ENCODE data around the gene POGK.
"Not testable (repeated sequence)": the region's sequence is repeated elsewhere in the genome, so short reads cannot be mapped to it uniquely, and the experiment has no call there.

The POGK gene, protein sequence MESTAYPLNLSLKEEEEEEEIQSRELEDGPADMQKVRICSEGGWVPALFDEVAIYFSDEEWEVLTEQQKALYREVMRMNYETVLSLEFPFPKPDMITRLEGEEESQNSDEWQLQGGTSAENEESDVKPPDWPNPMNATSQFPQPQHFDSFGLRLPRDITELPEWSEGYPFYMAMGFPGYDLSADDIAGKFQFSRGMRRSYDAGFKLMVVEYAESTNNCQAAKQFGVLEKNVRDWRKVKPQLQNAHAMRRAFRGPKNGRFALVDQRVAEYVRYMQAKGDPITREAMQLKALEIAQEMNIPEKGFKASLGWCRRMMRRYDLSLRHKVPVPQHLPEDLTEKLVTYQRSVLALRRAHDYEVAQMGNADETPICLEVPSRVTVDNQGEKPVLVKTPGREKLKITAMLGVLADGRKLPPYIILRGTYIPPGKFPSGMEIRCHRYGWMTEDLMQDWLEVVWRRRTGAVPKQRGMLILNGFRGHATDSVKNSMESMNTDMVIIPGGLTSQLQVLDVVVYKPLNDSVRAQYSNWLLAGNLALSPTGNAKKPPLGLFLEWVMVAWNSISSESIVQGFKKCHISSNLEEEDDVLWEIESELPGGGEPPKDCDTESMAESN

DNA sequence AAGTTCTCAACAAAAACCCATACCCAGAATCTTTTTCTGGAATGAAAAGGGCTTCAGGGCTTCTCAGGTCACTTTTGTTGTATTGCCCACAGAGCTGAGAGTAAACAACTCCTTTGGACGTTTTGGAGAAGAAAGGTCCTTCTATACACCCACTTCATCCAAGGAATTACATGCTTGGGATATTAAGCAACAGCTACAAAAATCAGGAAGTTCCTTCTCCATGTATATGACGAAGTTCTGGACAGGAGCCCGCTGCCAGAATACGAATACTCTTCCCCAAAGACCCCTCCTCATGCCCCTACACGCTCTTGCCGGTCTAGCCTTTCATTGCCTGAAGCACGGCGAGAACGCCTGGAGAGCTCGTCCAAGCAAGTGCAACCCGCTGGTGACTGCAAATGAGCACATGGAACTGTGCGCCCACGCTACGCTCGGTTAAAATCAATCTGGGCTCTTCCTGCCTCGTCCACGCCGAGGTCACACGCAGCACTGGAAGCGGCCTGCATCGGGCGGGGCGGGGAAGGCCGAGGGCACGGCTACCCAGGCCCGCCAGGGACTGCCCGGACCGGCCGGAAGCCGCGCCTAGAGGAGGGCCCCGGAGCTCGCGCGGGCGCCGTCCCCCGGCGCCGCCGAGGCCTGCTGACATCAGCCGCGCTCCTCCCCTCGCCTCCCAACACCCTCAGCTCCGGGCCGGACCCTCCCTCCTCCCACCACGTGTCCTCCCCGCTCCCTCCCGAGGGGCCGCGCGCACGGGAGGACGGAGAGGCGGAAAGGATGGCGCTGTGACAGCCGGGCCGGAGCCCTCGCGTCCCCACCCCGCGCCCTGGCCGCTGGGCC, at the start of gene POGK:
Gene POGK, plus strand, starts transcription at position 710 of the 834 bp plus-strand sequence. CDS start 1,482 bp downstream, outside the sequence.
- in situ Hi-C loops (cut with HindIII; ENCODE audit: low sequenced_read_pairs), result no loop called here

- in situ Hi-C loops (cut with HindIII; ENCODE audit: low sequenced_read_pairs), result no loop called here
These were observed 42.5 kb upstream of the POGK start for GRCh38 chr1:166796620-166797236.

GRCh38 chr1:166808952-166809351, 30.3 kb upstream of the POGK start:
- in situ Hi-C loops (cut with HindIII; ENCODE audit: low sequenced_read_pairs), result no loop called here

DNA sequence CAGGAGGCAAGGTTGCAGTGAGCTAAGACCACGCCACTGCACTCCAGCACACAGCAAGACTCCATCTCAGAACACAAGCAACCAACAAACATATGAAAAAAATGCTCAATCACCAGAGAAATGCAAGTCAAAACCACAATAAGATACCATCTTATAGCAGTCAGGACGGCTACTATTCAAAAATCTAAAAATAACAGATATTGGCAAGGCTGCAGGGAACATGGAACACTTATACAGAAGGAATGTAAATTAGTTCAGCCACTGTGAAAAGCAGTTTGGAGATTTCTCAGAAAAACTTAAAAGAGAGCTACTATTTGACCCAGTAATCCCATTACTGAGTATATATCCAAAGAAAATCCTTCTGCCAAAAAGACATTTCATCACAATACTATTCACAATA, 27.6 kb upstream of the POGK start:
- in situ Hi-C loops (cut with HindIII; ENCODE audit: low sequenced_read_pairs), result no loop called here

DNA sequence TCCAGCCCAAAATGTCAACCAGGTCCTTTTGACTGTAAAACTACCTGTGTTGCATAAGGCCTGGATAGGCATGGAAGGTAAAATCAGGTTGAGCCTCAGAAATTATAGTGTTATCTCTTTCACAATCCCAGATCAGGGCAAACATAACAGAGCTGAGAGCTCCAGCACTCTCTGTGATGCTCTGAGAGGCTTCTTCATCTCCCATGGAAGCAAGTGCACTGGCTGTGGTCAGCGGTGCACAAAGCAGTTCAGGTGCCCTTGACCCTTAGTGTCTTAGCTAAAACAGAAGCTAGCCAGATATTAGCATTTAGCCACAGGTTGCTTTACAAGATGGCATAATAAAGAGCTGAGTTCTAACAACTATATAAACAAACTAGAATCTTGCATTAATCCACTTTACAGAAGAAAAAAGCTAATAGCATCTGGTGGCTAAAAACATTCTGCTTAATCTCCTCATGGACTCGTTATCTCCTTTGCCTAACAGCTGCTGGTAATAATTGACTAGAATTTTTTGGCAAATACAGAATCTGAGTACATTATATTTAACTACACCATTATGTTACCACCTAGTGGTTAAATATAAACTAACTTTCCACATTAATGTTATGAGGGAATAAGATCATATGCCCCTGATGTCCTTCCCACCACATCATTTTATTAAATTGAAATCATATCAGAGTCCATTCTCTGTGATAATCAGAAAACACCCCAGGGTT, 25.6 kb upstream of the POGK start:
- in situ Hi-C loops (cut with HindIII; ENCODE audit: low sequenced_read_pairs), result no loop called here

DNA sequence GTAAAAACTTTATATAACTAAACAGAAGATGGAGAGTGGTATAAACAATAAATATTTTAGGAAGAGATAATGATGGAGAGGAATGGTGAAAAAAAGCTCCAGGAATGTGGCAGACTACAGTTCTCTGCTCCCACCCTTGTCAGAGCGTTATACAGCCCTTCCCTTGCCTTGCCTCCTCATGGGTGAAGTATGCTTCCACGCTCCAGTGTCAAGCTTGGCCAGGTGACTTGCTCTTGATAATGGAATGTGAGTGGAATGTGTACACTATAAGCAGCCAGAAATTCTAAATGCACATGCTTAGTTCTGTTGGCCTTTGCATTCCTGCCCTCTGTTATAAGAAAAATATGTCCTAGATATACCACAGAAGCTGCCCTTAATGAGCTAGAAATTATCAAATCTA, 24.7 kb upstream of the POGK start:
- in situ Hi-C loops (cut with HindIII; ENCODE audit: low sequenced_read_pairs), result no loop called here

DNA sequence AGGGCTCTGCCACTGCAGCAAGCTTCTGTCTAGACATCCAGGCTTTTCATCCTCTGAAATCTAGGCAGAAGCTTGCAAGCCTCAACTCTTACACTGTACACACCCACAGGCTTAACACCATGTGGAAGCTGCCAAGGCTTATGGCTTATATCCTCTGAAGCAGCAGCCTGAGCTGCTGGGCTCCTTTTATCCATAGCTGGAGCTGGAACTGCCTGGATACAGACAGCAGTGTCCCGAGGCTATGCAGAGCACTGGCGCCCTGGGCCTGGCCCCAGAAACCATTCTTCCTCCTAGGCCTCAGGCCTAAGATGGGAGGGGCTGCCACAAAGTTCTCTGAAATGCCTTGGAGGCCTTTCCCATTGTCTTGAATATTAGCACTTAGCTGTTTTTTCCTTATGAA, 19.3 kb upstream of the POGK start:
- in situ Hi-C loops (cut with HindIII; ENCODE audit: low sequenced_read_pairs), result no loop called here

DNA sequence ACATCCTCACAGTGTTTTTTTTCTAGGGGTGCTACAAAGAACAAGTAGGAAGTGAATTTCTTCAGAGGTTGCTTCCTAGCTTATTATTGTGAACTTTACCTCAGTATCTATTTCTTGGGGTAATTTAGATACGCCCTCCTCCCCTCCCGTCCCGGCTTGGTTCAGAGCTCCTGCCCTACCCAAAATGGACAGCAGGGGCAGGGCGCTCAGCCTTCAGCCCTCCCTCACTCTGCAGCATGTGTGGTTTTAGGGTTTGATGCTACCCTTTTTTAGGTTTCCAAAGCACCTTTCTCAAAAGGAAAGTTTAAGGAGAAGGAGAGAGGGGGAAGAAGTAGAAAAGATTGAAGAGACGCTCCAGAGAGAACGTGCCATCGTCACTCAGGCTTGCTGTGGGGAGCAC, 16.9 kb upstream of the POGK start:
- in situ Hi-C loops (cut with HindIII; ENCODE audit: low sequenced_read_pairs), result no loop called here

DNA sequence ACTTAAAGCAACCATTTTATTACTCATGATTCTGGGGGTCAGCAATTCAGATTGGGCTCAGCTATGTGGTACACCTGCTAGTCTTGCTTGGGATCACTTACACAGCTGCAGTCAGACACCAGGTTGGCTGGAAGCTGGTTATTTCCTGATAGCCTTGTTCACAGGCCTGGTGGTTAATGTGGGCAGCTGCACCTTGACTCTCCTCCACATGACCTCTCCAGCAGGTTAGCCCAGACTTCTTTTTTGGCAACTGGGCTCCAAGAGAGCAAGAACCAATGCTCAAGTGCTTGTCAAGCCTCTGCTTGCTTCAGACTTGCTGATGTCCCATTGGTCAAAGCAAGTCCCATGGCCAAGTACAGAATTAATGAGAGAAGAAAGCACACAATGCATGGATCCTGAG, 11.8 kb upstream of the POGK start:
- in situ Hi-C loops (cut with HindIII; ENCODE audit: low sequenced_read_pairs), result no loop called here

GRCh38 chr1:166829762-166830161, 9.5 kb upstream of the POGK start:
- in situ Hi-C loops (cut with HindIII; ENCODE audit: low sequenced_read_pairs), result not testable (repeated sequence)

- in situ Hi-C loops (cut with HindIII; ENCODE audit: low sequenced_read_pairs), result no loop called here
These were observed 2.5 kb upstream of the POGK start for GRCh38 chr1:166836733-166837132.

GRCh38 chr1:166839600-166840308, 479 bp downstream of the POGK start:
- in situ Hi-C loops (cut with HindIII; ENCODE audit: low sequenced_read_pairs), result no loop called here

DNA sequence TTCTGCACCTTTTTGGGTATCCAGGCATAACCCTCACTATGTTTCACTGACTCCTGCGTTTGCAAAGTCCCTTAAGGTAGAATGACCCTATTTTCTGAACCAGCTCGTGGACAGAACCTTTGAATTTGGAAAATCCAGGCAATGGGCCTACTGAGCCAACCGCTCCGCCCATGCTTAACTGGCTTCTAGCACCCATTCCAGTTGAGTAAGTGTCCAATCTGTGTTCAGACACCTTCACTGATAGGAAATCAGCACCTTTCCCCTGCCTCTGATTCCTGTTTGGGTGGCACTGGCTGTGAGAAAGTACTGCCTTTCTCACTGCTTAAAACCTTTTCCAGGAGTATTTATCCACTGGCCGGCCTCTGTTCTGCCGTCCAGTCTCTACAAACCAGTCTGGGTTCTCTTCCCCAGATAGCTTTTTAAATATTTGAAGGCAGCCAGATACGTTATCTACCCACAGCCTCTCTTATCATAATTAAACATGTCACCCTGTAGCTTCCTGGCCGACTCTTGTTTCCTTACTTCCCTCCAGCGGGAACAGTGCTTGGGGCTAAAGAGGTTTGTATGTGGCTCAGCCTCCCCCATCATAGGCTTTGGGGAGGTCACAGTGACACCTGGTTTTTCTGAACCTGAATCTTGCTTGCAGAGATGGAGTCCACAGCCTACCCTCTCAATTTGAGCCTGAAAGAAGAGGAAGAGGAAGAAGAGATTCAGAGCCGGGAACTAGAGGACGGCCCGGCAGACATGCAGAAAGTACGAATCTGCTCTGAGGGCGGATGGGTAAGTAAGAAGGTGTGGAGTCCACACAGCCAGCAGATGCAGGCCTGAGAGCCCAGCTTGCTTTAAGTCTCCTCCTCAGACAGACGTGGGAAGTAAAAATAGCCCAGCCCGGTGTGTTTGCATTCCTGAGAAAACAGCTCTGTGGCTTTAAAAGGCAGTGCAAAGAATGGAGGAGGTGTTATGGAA, 1.3 kb downstream of the POGK start:
- in situ Hi-C loops (cut with HindIII; ENCODE audit: low sequenced_read_pairs), result no loop called here

DNA sequence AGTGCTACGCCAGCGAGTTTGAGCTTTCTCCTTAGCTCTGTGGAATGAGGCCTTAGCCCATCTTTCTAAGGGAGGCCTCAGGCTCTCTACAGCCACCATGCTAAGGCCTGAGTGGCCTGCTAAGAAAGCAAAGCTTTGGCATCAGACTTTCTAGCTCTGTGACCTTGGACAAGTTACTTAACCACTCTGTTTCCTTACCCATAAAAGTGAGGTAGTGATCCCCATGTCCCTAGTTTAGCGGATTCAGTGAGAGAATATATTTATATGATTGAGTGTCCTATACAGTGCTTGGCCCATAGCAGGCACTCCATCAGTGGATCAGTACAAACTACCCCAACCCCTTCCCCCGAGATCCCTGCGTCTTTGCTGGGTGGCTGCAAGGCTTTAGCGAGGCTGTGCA, 4.0 kb downstream of the POGK start:
- in situ Hi-C loops (cut with HindIII; ENCODE audit: low sequenced_read_pairs), result no loop called here

GRCh38 chr1:166843769-166844596, 4.7 kb downstream of the POGK start:
- in situ Hi-C loops (cut with HindIII; ENCODE audit: low sequenced_read_pairs), result no loop called here

DNA sequence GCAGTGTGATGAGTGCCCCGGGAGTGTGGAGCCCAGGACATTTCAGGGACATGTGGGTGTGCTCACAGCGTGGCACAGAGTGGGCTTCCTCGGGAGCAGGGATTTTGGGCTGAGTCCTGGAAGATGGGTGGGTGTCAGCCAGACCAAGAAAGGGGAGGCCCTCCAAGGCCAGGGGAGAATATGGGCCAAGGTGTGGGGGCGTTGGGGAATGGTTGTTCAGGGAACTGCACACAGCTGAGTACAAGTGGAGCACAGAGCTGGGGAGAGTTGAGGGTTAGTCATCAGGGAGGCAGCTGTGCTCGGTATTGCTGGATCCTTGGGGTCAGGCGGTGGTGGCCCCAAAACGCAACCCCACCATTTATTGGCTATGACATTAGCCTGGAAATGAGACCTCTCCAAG, 5.5 kb downstream of the POGK start:
- in situ Hi-C loops (cut with HindIII; ENCODE audit: low sequenced_read_pairs), result no loop called here

DNA sequence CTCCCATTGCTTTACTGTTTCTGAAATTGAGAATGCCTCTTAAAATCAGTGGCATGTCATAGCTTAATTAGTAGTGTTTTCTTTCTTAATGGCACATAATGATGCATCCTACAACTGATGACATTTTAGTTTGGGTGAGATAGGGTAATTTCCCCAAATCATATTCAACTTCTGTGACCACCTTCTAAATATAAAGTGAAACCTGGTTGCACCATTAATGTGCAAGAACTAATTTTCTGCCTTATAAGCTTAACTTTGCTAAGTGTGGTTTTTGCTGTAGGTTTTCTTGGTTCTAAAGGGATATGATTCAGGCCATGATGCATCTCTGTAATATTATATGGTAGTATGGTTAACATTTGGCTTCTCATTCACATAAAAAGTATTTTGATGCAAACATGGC, 8.9 kb downstream of the POGK start:
- in situ Hi-C loops (cut with HindIII; ENCODE audit: low sequenced_read_pairs), result no loop called here

DNA sequence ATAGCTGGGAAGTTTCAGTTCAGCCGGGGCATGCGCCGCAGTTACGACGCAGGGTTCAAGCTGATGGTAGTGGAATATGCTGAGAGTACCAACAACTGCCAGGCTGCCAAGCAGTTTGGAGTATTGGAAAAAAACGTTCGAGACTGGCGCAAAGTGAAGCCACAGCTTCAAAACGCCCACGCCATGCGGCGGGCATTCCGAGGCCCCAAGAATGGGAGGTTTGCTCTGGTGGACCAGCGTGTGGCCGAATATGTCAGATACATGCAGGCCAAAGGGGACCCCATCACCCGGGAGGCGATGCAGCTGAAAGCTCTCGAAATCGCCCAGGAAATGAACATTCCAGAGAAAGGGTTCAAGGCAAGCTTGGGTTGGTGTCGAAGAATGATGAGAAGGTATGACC, 9.9 kb downstream of the POGK start:
- in situ Hi-C loops (cut with HindIII; ENCODE audit: low sequenced_read_pairs), result no loop called here
